Skeletal muscle cell (primary cell): ENCODE results near the gene RIT1.
"Not testable (repeated sequence)": the region's sequence is repeated elsewhere in the genome, so short reads cannot be mapped to it uniquely, and the experiment has no call there.

ENCODE experiments used
- DNase-seq: peaks from one replicate; pipeline ENCODE4 v3.0.0-alpha.2; 2010; ENCODE audit warnings: low read depth
- H3K4me3 ChIP-seq: 2 replicates; pipeline ENCODE4 v1.5.1; 2011; ENCODE audit warnings: low read depth, mild to moderate bottlenecking, control low read depth, low read length, moderate library complexity

RIT1 gene

GRCh38 chr1:155934097-155934935 lies 23.2 kb upstream of the RIT1 start, which contains the start of gene KHDC4:
TSS of gene KHDC4 (minus strand) at chr1:155934413. CDS start at chr1:155934373, 40 bp downstream.
- peak within 1 kb of the TSS; percentile 82 for H3K4me3 ChIP-seq
- peak; percentile 94 for DNase-seq

- no peak for DNase-seq
- peak overlapping the region; percentile 82 for H3K4me3 ChIP-seq
These were observed 22.5 kb upstream of the RIT1 start for GRCh38 chr1:155933591-155934096.

- no peak for DNase-seq
- no peak overlapping the region for H3K4me3 ChIP-seq
These were observed 21.3 kb upstream of the RIT1 start for GRCh38 chr1:155932487-155932886.

- no peak for DNase-seq
- no peak overlapping the region for H3K4me3 ChIP-seq
These were observed 20.9 kb upstream of the RIT1 start for GRCh38 chr1:155932081-155932480.

- no peak for DNase-seq
- peak overlapping the region; percentile 9 for H3K4me3 ChIP-seq
These were observed 20.3 kb upstream of the RIT1 start for GRCh38 chr1:155931332-155932038.

GRCh38 chr1:155930725-155931124 lies 19.6 kb upstream of the RIT1 start:
- not testable (repeated sequence) for DNase-seq
- peak overlapping the region; percentile 9 for H3K4me3 ChIP-seq

- no peak overlapping the region for H3K4me3 ChIP-seq
These were observed 17.9 kb upstream of the RIT1 start for GRCh38 chr1:155929057-155929456.

GRCh38 chr1:155925506-155925905 lies 14.4 kb upstream of the RIT1 start:
- no peak overlapping the region for H3K4me3 ChIP-seq
- no peak for DNase-seq

More at GRCh38 chr1:155929057-155929456, 17.9 kb upstream of the RIT1 start:
- DNase-seq, result no peak

GRCh38 chr1:155920717-155921116 lies 9.6 kb upstream of the RIT1 start:
- no peak overlapping the region for H3K4me3 ChIP-seq
- no peak for DNase-seq

- no peak overlapping the region for H3K4me3 ChIP-seq
- DNase-seq, result no peak
These were observed 8.7 kb upstream of the RIT1 start for GRCh38 chr1:155919801-155920200.

GRCh38 chr1:155918660-155919059 lies 7.5 kb upstream of the RIT1 start:
- no peak for DNase-seq
- no peak overlapping the region for H3K4me3 ChIP-seq

- no peak overlapping the region for H3K4me3 ChIP-seq
- DNase-seq, result no peak
These were observed 3.0 kb upstream of the RIT1 start for GRCh38 chr1:155913969-155914757.

GRCh38 chr1:155912056-155912536 lies 947 bp upstream of the RIT1 start:
- H3K4me3 ChIP-seq, result no peak overlapping the region
- no peak for DNase-seq

GRCh38 chr1:155910621-155911121 lies 478 bp downstream of the RIT1 start:
- peak overlapping the region; percentile 67 for H3K4me3 ChIP-seq
- no peak for DNase-seq

- no peak for DNase-seq
- peak overlapping the region; percentile 67 for H3K4me3 ChIP-seq
These were observed 1.3 kb downstream of the RIT1 start for GRCh38 chr1:155909894-155910293.

- H3K4me3 ChIP-seq, result no peak overlapping the region
- no peak for DNase-seq
These were observed 6.9 kb downstream of the RIT1 start for GRCh38 chr1:155904261-155904660.

- DNase-seq, result no peak
- H3K4me3 ChIP-seq, result no peak overlapping the region
These were observed 11.0 kb downstream of the RIT1 start for GRCh38 chr1:155900161-155900560.

- no peak overlapping the region for H3K4me3 ChIP-seq
- no peak for DNase-seq
These were observed 11.5 kb downstream of the RIT1 start for GRCh38 chr1:155899683-155900082.

- no peak overlapping the region for H3K4me3 ChIP-seq
- DNase-seq, result no peak
These were observed 12.3 kb downstream of the RIT1 start for GRCh38 chr1:155898888-155899287.
